T-helper 1 cell treated with Interleukin-12 subunit alpha and Interleukin-12 subunit beta and Interleukin-4 antibody, amounts not matched to agents 30 ng/mL and 1 ng/mL, for 36 hours (primary cell): Measurements from ENCODE around the gene FCN3. TPM values are rescaled to one million over a fixed set of nuclear protein-coding genes. Genes with fewer than 3 reads are reported as not detected.
"Not testable (repeated sequence)": the region's sequence is repeated elsewhere in the genome, so short reads cannot be mapped to it uniquely, and the experiment has no call there.

ENCODE experiments used
- intact Hi-C: fragments of 100-400 bp; cut with micrococcal nuclease; formaldehyde crosslinking; loops from one replicate; pipeline ENCODE4 v1.15.1; 2024
- total RNA-seq: library from RNA; stranded (reverse); gene quantifications from 2 replicates; pipeline ENCODE4 v1.2.3, GENCODE V29; 2022

The FCN3 gene
- total RNA-seq = not detected in 2 replicates

- intact Hi-C loops = no loop called here
Measured at GRCh38 chr1:27374362-27375086, at the start of gene FCN3. Gene FCN3, minus strand, starts transcription at chr1:27374824. Its CDS starts 6 bp downstream, at chr1:27374818.

DNA sequence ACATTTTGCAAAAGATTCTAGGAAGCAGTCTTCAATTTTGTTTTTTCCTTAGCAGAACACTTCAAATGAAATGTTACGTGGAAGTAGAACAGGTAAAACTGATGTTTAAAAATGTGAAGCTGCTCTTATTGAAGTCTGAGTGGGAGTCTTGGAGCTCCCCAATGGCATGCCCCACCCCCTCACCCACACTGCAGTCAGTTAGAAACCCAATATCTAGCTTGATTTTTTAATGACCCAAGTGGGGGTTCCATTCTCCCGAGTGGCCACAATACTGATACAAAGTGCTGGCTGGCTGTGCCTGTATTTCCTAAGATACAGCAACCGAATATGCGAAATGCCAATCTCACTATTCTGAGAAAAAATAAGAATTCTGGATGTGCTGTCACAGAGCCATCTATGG is 49.1 kb upstream of the FCN3 start:
- intact Hi-C loops = no loop called here

GRCh38 chr1:27418326-27419185 is 43.9 kb upstream of the FCN3 start:
- intact Hi-C loops = loop anchor here (1.0 kb wide), 2 partner anchors 13 to 27 kb away; no protein-coding TSS in a partner anchor

DNA sequence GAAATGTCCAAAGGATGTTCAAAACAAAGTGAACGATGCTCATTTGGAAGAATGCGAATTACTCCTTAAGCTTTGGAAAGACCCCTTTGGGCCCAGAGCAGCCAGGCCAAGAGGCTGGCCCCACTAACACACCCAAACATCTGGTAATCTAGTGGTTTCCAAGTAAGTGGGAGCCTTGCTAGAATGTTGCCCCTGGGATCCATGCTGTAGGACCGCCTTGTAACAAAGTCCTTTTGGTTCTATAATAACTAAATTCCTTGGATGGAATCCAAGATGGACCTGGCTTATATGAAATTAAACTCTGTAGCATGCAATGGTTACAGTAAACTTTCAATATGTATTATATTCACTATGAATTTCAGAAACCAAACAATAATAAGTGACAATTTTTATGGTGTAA is 43.1 kb upstream of the FCN3 start:
- intact Hi-C loops = loop anchor here (1.0 kb wide), 2 partner anchors 14 to 28 kb away; no protein-coding TSS in a partner anchor

- intact Hi-C loops = loop anchor here (1.0 kb wide), 5 partner anchors 74 to 247 kb away; partner anchors contain the start of gene WASF2
Measured at GRCh38 chr1:27416387-27417111, 41.9 kb upstream of the FCN3 start.

DNA sequence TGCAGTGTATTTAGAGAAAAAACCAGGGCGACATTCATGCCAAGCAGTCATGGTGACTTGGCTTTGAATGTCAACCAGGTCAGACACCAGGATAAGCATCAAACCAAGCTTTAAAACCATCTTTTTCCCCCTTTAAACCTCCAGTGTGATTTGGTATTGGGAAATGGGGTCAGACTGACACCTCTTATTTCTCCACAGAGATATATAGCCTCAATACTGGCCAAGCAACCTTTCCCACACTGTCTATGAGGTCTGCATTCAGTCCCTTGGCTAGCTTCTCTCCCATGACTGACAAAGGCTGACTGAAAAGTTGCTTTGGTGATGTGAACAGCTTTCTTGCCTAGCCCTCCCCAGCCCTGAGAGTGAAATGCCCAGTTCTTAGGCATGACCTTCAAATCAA is 39.5 kb upstream of the FCN3 start:
- intact Hi-C loops = no loop called here

DNA sequence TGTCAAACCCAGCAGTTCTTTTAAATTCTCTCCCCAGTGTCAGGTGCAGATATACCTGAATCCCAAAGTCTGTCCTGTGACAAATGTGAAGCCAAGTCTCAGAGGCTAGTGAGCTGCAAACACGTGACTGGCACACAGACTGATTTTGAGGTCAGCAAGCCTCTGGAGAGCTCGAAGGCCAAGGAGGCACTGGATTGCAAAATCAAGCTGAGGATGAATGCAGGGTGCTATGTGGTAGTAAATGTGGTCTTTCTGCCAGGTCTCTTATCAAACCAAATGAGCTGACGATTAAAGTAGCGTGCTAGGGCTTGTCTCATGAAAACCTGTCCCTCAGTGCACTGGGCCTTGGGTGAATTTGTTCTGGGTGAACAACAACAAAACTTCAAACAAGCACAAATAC is 38.4 kb upstream of the FCN3 start:
- intact Hi-C loops = no loop called here

DNA sequence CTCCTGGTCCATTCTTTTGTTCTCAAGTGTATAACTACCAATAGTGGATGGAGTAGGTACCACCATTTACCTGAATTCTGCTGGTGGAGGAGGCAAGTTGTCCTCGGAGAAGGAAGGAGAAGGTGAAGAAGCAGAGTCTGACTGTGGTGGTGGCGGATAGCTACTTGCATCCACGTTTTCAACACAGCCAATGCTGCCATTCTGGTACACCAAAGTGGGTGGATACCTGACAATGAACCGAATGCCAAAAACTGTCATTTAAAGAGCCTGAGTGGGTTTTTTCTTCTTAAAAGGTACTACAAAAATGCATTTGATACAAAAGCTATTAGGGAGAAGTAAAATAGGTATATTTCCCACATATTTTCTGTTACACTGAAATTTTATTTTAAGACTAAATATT is 37.9 kb upstream of the FCN3 start:
- intact Hi-C loops = no loop called here

GRCh38 chr1:27410709-27411108 is 36.1 kb upstream of the FCN3 start:
- intact Hi-C loops = no loop called here

- intact Hi-C loops = no loop called here
Measured at GRCh38 chr1:27409669-27410068, 35.0 kb upstream of the FCN3 start.

- intact Hi-C loops = no loop called here
Measured at GRCh38 chr1:27408151-27408550, 33.5 kb upstream of the FCN3 start.

DNA sequence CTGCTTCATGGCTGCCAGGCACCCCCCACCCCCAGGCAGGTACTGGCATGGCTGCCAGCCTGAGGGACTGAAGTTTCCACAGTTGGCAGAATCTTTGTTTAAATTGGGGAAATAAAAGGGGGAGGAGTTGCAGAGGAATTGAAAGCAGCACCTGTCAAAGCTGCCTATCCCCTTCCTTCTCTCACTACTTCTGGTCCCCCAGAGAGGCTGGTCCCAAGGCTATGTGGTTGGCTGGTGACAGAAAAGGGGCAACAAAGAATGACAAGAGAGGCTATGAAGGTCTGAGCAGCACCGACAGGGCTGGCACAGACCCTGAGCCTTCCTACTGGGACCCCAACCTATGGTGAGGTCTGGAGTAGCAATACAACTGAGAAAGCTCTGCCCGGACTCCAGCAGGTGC is 32.2 kb upstream of the FCN3 start:
- intact Hi-C loops = not testable (repeated sequence)

GRCh38 chr1:27406362-27406680 is 31.7 kb upstream of the FCN3 start:
- intact Hi-C loops = no loop called here

GRCh38 chr1:27405598-27406361 is 31.2 kb upstream of the FCN3 start:
- intact Hi-C loops = not testable (repeated sequence)

DNA sequence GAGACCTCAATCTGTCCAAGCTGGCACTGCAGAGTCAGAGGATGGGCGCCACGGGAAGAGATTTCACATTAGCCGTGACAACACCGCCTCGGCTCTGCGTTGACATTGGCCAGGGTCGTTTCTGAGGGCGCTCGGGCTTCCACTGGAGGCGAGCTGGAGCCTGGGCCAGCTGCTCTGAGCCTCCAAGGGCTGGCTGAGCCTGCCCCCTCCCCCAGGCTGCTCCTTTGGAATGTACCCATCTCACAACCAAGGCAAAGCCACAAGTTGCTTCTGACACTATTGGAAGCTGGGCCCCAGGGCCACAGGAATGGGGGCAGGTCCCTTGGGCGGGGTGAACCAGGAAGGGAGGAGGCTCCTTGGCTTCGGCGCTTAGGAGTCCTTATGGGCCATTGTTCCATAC is 30.4 kb upstream of the FCN3 start:
- intact Hi-C loops = no loop called here

DNA sequence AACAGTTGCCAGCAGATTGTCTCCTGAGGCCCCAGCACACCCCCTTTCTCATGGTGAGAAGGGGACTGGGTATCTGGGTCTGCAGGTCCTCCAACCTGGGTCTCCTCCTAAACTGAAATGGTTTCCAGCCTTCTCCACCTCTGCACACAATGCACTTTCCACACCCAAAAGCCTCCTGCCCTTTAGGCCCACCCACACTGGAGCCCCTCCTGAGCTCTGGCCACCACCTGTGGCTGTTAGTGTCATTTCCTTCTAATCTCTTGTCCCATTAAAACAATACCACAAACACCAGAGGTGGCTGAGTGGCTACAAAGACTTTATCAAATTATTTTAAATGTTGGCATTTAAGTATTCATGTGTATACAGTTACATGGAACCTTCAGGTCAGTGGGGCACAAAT is 29.3 kb upstream of the FCN3 start:
- intact Hi-C loops = loop anchor here (1.0 kb wide), 1 partner anchor 202 kb away; no protein-coding TSS in a partner anchor

DNA sequence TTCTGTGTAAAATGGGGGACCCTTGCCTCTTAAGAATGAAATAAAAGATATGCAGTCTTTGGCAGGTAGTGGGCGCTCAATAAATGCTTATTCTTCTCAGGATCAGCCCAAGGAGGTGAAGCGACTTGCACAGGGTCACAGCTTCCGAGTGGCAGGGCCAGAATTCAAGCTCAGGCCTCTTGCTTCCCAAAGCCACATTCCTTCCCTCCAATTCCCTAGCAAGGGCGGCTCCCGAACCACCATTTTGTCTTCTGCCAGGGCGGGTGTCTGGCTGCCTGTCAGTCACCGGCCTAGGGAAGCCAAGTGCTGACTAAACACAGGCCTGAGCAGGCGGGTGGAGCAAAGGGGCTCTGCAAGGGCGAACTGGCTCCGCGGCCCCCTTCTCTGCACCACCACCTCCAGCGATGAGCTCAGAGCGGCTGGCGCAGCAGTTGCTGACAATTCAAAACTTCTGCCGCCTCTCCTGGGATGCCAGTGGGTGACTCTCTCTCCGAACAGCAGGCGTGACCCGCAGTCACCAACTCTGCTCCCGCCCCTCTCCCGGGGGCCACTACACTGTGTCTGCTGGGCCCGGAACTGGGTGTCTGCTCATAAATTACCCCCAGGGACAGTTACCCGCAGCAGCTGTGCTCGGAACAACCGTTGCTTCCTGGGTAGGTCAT is 28.6 kb upstream of the FCN3 start:
- intact Hi-C loops = loop anchor here (1.0 kb wide), 1 partner anchor 203 kb away; no protein-coding TSS in a partner anchor

- intact Hi-C loops = no loop called here
Measured at GRCh38 chr1:27402349-27402754, 27.7 kb upstream of the FCN3 start.

DNA sequence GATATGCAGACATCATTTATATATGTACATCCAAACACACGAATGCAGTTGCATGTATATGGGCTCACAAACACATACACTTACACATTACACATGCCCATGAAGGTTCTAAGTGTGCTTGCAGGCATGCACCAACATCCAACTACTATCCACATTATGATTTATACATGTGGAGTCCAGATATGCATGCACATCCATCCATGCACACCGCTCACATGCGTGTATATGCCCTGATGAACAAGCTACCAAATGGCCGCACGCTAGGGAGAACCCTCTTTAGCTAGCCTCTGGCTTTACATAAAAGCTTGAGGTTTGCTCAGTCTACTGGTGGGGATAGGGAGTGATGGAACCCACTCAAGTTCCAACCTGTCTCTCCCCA is 26.3 kb upstream of the FCN3 start:
- intact Hi-C loops = no loop called here
